ENCODE data around the gene FOXA2. TPM values are rescaled to one million over a fixed set of nuclear protein-coding genes. Genes with fewer than 3 reads are reported as not detected.
A peak's percentile ranks its signal among the peaks of the same experiment; 100 is the strongest.

Gene FOXA2
- total and polyA plus RNA-seq, 10 donors = not detected

DNA sequence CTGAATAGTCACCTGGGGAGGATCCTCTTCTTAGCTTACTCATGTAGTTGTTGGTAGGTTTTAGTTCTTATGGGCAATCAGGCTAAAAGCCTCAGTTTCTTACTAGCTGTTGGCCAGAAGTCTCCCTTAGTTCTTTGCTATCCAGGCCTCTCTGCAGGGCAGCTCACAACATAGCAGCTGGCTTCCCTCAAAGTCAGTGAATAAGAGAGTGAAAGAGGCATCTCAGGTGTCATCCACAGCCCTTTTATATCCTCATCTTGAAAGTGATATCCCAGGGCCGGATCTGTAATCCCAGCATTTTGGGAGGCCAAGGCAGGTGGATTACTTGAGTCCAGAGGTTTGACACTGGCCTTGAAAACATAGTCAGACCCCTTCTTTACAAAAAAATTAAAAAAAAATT lies 42.1 kb upstream of the FOXA2 start:
- H3K36me3 ChIP-seq = no peaks in the 10 kb centered on the region
- H3K4me1 ChIP-seq = no peaks in the 10 kb centered on the region
- no peak overlapping the region for H3K4me3 ChIP-seq
- H3K27ac ChIP-seq = no peak overlapping the region
- DNase-seq = no peak
- no peaks in the 10 kb centered on the region for H3K27me3 ChIP-seq (replicated peaks in 1 of 7)
- no peak for TF ChIP-seq POLR2AphosphoS5 (IDR thresholded peaks at IDR 0.05)
- TF ChIP-seq POLR2A (IDR thresholded peaks at IDR 0.05) = no peak
- TF ChIP-seq, protein P1, sequence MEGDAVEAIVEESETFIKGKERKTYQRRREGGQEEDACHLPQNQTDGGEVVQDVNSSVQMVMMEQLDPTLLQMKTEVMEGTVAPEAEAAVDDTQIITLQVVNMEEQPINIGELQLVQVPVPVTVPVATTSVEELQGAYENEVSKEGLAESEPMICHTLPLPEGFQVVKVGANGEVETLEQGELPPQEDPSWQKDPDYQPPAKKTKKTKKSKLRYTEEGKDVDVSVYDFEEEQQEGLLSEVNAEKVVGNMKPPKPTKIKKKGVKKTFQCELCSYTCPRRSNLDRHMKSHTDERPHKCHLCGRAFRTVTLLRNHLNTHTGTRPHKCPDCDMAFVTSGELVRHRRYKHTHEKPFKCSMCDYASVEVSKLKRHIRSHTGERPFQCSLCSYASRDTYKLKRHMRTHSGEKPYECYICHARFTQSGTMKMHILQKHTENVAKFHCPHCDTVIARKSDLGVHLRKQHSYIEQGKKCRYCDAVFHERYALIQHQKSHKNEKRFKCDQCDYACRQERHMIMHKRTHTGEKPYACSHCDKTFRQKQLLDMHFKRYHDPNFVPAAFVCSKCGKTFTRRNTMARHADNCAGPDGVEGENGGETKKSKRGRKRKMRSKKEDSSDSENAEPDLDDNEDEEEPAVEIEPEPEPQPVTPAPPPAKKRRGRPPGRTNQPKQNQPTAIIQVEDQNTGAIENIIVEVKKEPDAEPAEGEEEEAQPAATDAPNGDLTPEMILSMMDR (IDR thresholded peaks at IDR 0.05 in 8 of 11, conservative IDR thresholded peaks at IDR 0.05 in 3 of 11) = no peak
- H3K9me3 ChIP-seq = no peaks in the 10 kb centered on the region
- intact Hi-C loops (cut with DNase I; ENCODE audit: low total_unique reads) = no loop called here
- WGBS, 5 donors = 77 to 96% (median 82%) methylated on average over 1 of the region's 1 CpG

DNA sequence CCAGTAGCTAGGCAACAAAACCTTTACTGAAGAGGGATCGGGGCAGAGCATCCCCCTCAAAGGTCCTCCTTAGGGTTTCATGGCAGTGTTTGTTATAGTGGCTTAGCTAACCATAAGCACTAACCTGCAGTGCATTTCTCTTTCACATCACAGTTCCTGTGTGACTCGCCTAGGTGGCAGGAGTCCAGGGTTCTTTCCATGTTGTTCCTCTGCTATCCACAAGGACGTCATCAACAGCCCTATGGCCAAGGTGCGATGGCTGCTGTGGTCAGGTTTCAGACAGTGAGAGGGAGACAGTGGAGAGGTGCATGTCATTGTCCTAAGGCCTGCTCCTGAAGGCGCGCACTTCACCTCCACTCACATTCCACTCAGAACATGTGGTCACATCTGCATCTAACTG lies 38.8 kb upstream of the FOXA2 start:
- intact Hi-C loops (cut with DNase I; ENCODE audit: low total_unique reads) = no loop called here
- Histone ChIP-seq H3K4me1 (no peaks in the 10 kb centered on the region), H3K4me3 (no peak overlapping the region), H3K27me3 (replicated peaks in 1 of 7) (no peaks in the 10 kb centered on the region), H3K27ac (peak overlapping the region in 3 of 8 donors; percentile 16 to 53 (median 23)), H3K36me3 (no peaks in the 10 kb centered on the region), H3K9me3 (no peaks in the 10 kb centered on the region)
- WGBS, 5 donors = 73 to 86% (median 81%) methylated on average over 6 of the region's 6 CpGs
- TF ChIP-seq POLR2A (IDR thresholded peaks at IDR 0.05) = no peak
- TF ChIP-seq, protein P1 (IDR thresholded peaks at IDR 0.05 in 8 of 11, conservative IDR thresholded peaks at IDR 0.05 in 3 of 11) = no peak
- no peak for TF ChIP-seq POLR2AphosphoS5 (IDR thresholded peaks at IDR 0.05)
- DNase-seq = no peak

DNA sequence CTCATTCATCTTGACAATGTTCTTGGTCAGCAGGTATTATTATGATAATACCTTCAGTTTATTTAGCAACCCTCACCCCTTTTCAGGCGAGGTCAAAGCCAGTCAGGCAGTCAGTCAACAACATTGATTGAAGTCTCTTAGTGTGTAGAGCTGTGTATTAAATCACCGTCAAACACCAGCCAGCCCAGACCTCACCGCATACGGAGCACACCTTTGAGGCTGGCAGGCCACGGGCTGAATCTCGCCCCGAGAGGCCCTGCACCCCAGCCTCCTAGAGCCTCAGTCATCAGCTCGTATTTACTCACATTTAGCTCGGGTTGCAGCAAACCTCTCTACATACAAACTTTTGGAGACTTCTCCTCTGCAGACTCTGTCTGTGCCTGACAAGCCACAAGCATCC lies 36.0 kb upstream of the FOXA2 start:
- H3K4me1 ChIP-seq = no peaks in the 10 kb centered on the region
- WGBS, 5 donors = 68 to 81% (median 74%) methylated on average over 9 of the region's 9 CpGs
- DNase-seq = no peak
- no peak overlapping the region for H3K27ac ChIP-seq
- no peak overlapping the region for H3K4me3 ChIP-seq
- peaks cover 0 to 9% (median 0%) of the 10 kb centered on the region in 7 donors for H3K27me3 ChIP-seq (replicated peaks in 1 of 7)
- intact Hi-C loops (cut with DNase I; ENCODE audit: low total_unique reads) = no loop called here
- H3K9me3 ChIP-seq = no peaks in the 10 kb centered on the region
- no peak for TF ChIP-seq POLR2AphosphoS5 (IDR thresholded peaks at IDR 0.05)
- TF ChIP-seq POLR2A (IDR thresholded peaks at IDR 0.05) = no peak
- TF ChIP-seq, protein P1 (IDR thresholded peaks at IDR 0.05 in 8 of 11, conservative IDR thresholded peaks at IDR 0.05 in 3 of 11) = no peak
- H3K36me3 ChIP-seq = no peaks in the 10 kb centered on the region

DNA sequence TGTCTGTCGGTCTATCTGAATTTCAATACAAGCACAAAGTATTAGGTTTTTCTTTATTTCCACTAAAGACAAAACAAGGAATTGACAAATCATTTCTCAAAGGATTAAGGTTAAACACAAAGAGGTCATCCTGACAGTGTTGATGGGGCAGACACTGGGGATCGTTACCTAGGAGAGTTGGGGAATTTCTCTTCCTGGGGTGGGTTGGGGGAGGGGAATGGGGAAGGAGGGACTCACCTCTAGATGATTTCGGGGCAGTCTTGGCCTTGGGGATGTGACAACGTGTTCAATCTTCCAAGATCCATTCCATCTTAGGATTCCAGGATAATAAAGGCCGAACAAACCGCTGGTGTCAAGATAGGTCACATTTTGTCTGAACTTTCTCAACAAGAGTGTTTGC lies 35.4 kb upstream of the FOXA2 start:
- intact Hi-C loops (cut with DNase I; ENCODE audit: low total_unique reads) = no loop called here
- Histone ChIP-seq H3K27me3 (replicated peaks in 1 of 7) (peaks cover 0 to 12% (median 0%) of the 10 kb centered on the region in 7 donors), H3K27ac (no peak overlapping the region), H3K9me3 (no peaks in the 10 kb centered on the region), H3K4me1 (no peaks in the 10 kb centered on the region), H3K36me3 (no peaks in the 10 kb centered on the region), H3K4me3 (no peak overlapping the region)
- TF ChIP-seq, protein P1 (IDR thresholded peaks at IDR 0.05 in 8 of 11, conservative IDR thresholded peaks at IDR 0.05 in 3 of 11) = no peak
- TF ChIP-seq POLR2AphosphoS5 (IDR thresholded peaks at IDR 0.05) (no peak), POLR2A (IDR thresholded peaks at IDR 0.05) (no peak)
- WGBS, 5 donors = 71 to 81% (median 77%) methylated on average over 6 of the region's 6 CpGs
- DNase-seq = no peak

Data from spleen (tissue), 11 donors.